GM19452 (cell line): ENCODE measurements around the gene ADCY7.

Experiments
- ATAC-seq: cut with Tn5 transposase; IDR thresholded peaks from one replicate; pipeline ENCODE4 v1.9.1; 2021; ENCODE audit not compliant: unreplicated experiment

ADCY7 gene

GRCh38 chr16:50296807-50297206, 30.5 kb downstream of the ADCY7 start:
- no peak for ATAC-seq

- no peak for ATAC-seq
Observed at GRCh38 chr16:50297301-50298074, 31.1 kb downstream of the ADCY7 start.

GRCh38 chr16:50298075-50298460, 31.7 kb downstream of the ADCY7 start:
- ATAC-seq: no peak

- ATAC-seq: no peak
Observed at GRCh38 chr16:50298591-50299507, 32.5 kb downstream of the ADCY7 start.

GRCh38 chr16:50299508-50300105, 33.3 kb downstream of the ADCY7 start:
- no peak for ATAC-seq

GRCh38 chr16:50300942-50301625, 34.7 kb downstream of the ADCY7 start:
- no peak for ATAC-seq

- ATAC-seq: no peak
Observed at GRCh38 chr16:50301626-50302471, 35.5 kb downstream of the ADCY7 start.

GRCh38 chr16:50302472-50303005, 36.2 kb downstream of the ADCY7 start:
- ATAC-seq: no peak

- ATAC-seq: no peak
Observed at GRCh38 chr16:50303041-50303604, 36.8 kb downstream of the ADCY7 start.

GRCh38 chr16:50303605-50304466, 37.5 kb downstream of the ADCY7 start:
- no peak for ATAC-seq

GRCh38 chr16:50304467-50305440, 38.4 kb downstream of the ADCY7 start:
- no peak for ATAC-seq

- no peak for ATAC-seq
Observed at GRCh38 chr16:50305441-50306061, 39.2 kb downstream of the ADCY7 start.

GRCh38 chr16:50306287-50306686, 39.9 kb downstream of the ADCY7 start:
- ATAC-seq: no peak

- no peak for ATAC-seq
Observed at GRCh38 chr16:50308237-50308965, 42.0 kb downstream of the ADCY7 start.

- ATAC-seq: no peak
Observed at GRCh38 chr16:50309156-50309526, 42.8 kb downstream of the ADCY7 start.

GRCh38 chr16:50309527-50310307, 43.4 kb downstream of the ADCY7 start:
- no peak for ATAC-seq
